Endothelial cell of umbilical vein (primary cell): Measurements from ENCODE around the gene PPP2R2D. TPM values are rescaled to one million over a fixed set of nuclear protein-coding genes. Genes with fewer than 3 reads are reported as not detected.

Experiments used
- BruUV-seq: library from RNA; stranded (reverse); fragments of 400-500 nt; replicated peaks from 2 replicates; lab custom pipeline; 2021; lab: Mats Ljungman, UMichigan
- CTCF ChIA-PET: fragments of 300-600, 350-600 bp; sonication (Branson Sonifier 250); formaldehyde crosslinking; loops from one replicate; lab custom pipeline; 2021; ENCODE audit warnings: antibody characterized with exemption, inconsistent platforms; lab: Charles Lee
- POLR2A ChIA-PET: fragments of 300-600, 350-600 bp; sonication (Branson Sonifier 250); formaldehyde crosslinking; loops from one replicate; lab custom pipeline; 2021; ENCODE audit warnings: antibody characterized with exemption, inconsistent platforms; lab: Charles Lee
- DNase-seq: peaks from one replicate; pipeline ENCODE4 v3.0.0-alpha.2; 2011; ENCODE audit warnings: low read depth, low spot score
- FAIRE-seq: peaks from 2 replicates; lab custom pipeline; 2011; peaks lifted over from hg19 to GRCh38; lab: Jason Lieb, UNC
- H2AFZ ChIP-seq: 2 replicates; pipeline ENCODE4 v1.6.0; 2012; ENCODE audit warnings: low read depth, low read length, control low read depth, inconsistent platforms
- H3K27ac ChIP-seq: 2 replicates; pipeline ENCODE4 v1.5.1; 2011; ENCODE audit warnings: low read depth, mild to moderate bottlenecking, control low read depth, low read length, moderate library complexity; ENCODE audit not compliant: insufficient read depth
- H3K27me3 ChIP-seq, 2 experiments: 2 replicates each; pipeline versions ENCODE4 v1.6.0 to v1.6.1; 2011; ENCODE audit warnings: low read length in 2 of 2, mixed read lengths in 1 of 2; ENCODE audit not compliant: control insufficient read depth in 2 of 2, insufficient read depth in 2 of 2
- H3K36me3 ChIP-seq, 2 experiments: 2 replicates in 1 of 2; 3 replicates in 1 of 2; pipeline ENCODE4 v1.5.1; 2011; ENCODE audit warnings: low read length in 2 of 2, mild to moderate bottlenecking in 1 of 2, moderate library complexity in 1 of 2; ENCODE audit not compliant: control insufficient read depth in 2 of 2, insufficient read depth in 2 of 2; ENCODE audit errors: extremely low read depth in 1 of 2
- H3K4me1 ChIP-seq: 3 replicates; pipeline ENCODE4 v1.5.1; 2011; ENCODE audit warnings: mild to moderate bottlenecking, low read length; ENCODE audit not compliant: control insufficient read depth, insufficient read depth; ENCODE audit errors: extremely low read depth
- H3K4me2 ChIP-seq: 2 replicates; pipeline ENCODE4 v1.6.1; 2011; ENCODE audit warnings: low read length, control low read depth, mixed read lengths; ENCODE audit not compliant: insufficient read depth
- H3K4me3 ChIP-seq, 3 experiments: fragments of 200-600 bp in 1 of 3; sonication (generic), shearing (Covaris generic) in 1 of 3; replicated peaks in 1 of 3; 2 replicates each; pipeline ENCODE4 v1.5.1; 2011 to 2016; ENCODE audit warnings: control low read depth in 3 of 3, low read length in 3 of 3, mild to moderate bottlenecking in 2 of 3, inconsistent platforms in 1 of 3, low read depth in 1 of 3, moderate library complexity in 1 of 3; ENCODE audit not compliant: insufficient read depth in 1 of 3
- H3K79me2 ChIP-seq: 2 replicates; pipeline ENCODE4 v1.6.0; 2012; ENCODE audit warnings: low read length, inconsistent platforms; ENCODE audit not compliant: control insufficient read depth, insufficient read depth
- H3K9ac ChIP-seq: replicated peaks from 2 replicates; pipeline ENCODE3; 2011; ENCODE audit warnings: low read length, control low read depth; ENCODE audit not compliant: insufficient read depth; ENCODE audit errors: extremely low read depth
- H3K9me1 ChIP-seq: replicated peaks from 3 replicates; pipeline ENCODE4 v1.6.0; 2011; ENCODE audit warnings: mild to moderate bottlenecking, low read length; ENCODE audit not compliant: control insufficient read depth, insufficient read depth; ENCODE audit errors: extremely low read depth
- H3K9me3 ChIP-seq: replicated peaks from 2 replicates; pipeline ENCODE4 v1.5.1; 2012; ENCODE audit warnings: low read length, inconsistent platforms; ENCODE audit not compliant: control insufficient read depth, insufficient read depth
- H4K20me1 ChIP-seq: replicated peaks from 2 replicates; pipeline ENCODE3; 2011; ENCODE audit warnings: mild to moderate bottlenecking, low read length; ENCODE audit not compliant: control insufficient read depth, insufficient read depth; ENCODE audit errors: extremely low read depth
- CTCF ChIP-seq, 2 donors: IDR thresholded peaks; 1 replicate in 1 of 2; 2 replicates in 1 of 2; pipeline ENCODE4 v1.5.1; 2011; ENCODE audit warnings: low read length in 2 of 2, mild to moderate bottlenecking in 2 of 2, moderate library complexity in 2 of 2, control low read depth in 1 of 2, inconsistent platforms in 1 of 2, low read depth in 1 of 2; ENCODE audit not compliant: insufficient read depth in 1 of 2; ENCODE audit errors: extremely low read depth in 1 of 2
- EZH2 ChIP-seq: IDR thresholded peaks from 2 replicates; pipeline ENCODE4 v1.6.1; 2012; ENCODE audit warnings: borderline replicate concordance, low read depth, mild to moderate bottlenecking, moderate library complexity, low read length, inconsistent platforms; ENCODE audit not compliant: severe bottlenecking
- FOS ChIP-seq: IDR thresholded peaks from 2 replicates; pipeline ENCODE4 v1.6.1; 2011; ENCODE audit warnings: mild to moderate bottlenecking, low read length, moderate library complexity, borderline replicate concordance; ENCODE audit not compliant: insufficient read depth
- GATA2 ChIP-seq: IDR thresholded peaks from 2 replicates; pipeline ENCODE4 v1.7.0; 2011; ENCODE audit warnings: low read depth, mild to moderate bottlenecking, moderate library complexity, mixed read lengths, low read length; ENCODE audit not compliant: insufficient read length, insufficient read depth
- JUN ChIP-seq: IDR thresholded peaks from 2 replicates; pipeline ENCODE4 v1.6.1; 2011; ENCODE audit warnings: borderline replicate concordance, low read depth; ENCODE audit not compliant: insufficient read length, insufficient read depth
- MAX ChIP-seq: IDR thresholded peaks from 2 replicates; pipeline ENCODE4 v1.6.1; 2011; ENCODE audit not compliant: insufficient read depth, insufficient read length
- MYC ChIP-seq: IDR thresholded peaks from one replicate; pipeline ENCODE4 v1.6.1; 2011; ENCODE audit warnings: mild to moderate bottlenecking, low read depth, low read length
- POLR2A ChIP-seq: IDR thresholded peaks from 2 replicates; pipeline ENCODE4 v1.6.1; 2012; ENCODE audit warnings: low read depth, mild to moderate bottlenecking, control low read depth, low read length
- POLR2AphosphoS5 ChIP-seq: IDR thresholded peaks from 2 replicates; pipeline ENCODE4 v1.6.1; 2012; ENCODE audit warnings: low read depth, mild to moderate bottlenecking, control low read depth, low read length, moderate library complexity; ENCODE audit not compliant: insufficient read depth
- dilution Hi-C: fragments of 300-500 bp; cut with MboI; formaldehyde crosslinking; loops from one replicate; pipeline ENCODE4 v1.15.0; 2019; ENCODE audit warnings: low sequenced_read_pairs; ENCODE audit not compliant: extremely low pct_ligation_motif_present
- intact Hi-C: fragments of 100-400 bp; cut with micrococcal nuclease; formaldehyde crosslinking; loops from one replicate; pipeline ENCODE4 v1.10.0; 2022
- polyA plus RNA-seq, 4 experiments: library from polyadenylated mRNA; depleted of rRNA in 3 of 4; stranded (reverse) in 3 of 4; unstranded in 1 of 4; fragments of >200 nt; gene quantifications; 2 replicates each; pipeline versions ENCODE4 v1.2.1 to v1.2.3, GENCODE V29; 2011 to 2012; ENCODE audit warnings: missing spikeins in 1 of 4
- total RNA-seq: library from RNA; stranded (reverse); gene quantifications from 2 replicates; pipeline ENCODE4 v1.2.3, GENCODE V29; 2021

PPP2R2D gene
- total and polyA plus RNA-seq, 2 donors (not counting 3 experiments of a cell fraction or from before 2014, with no cell fraction given): 29.9 to 36.3 TPM

GRCh38 chr10:131979336-131979735 is 78.5 kb downstream of the PPP2R2D start:
- no peaks in the 10 kb centered on the region for H3K9me3 ChIP-seq
- CTCF ChIA-PET: interaction anchor here (1.0 to 1.3 kb wide), 3 partner anchors 31 to 44 kb away, joined by 4 read pairs; no protein-coding TSS in a partner anchor
- no peak for DNase-seq
- no peaks in the 10 kb centered on the region for H3K36me3 ChIP-seq
- peak overlapping the region in 1 of 3 experiments; percentile 94 for H3K4me3 ChIP-seq
- no peak overlapping the region for H3K27ac ChIP-seq
- intact Hi-C loops (loop anchor here (1.0 kb wide), 2 partner anchors 31 to 94 kb away; no protein-coding TSS in a partner anchor), dilution Hi-C loops (no loop called here)
- no peaks in the 10 kb centered on the region for H3K9me1 ChIP-seq
- TF ChIP-seq EZH2 (no peak), MAX (no peak), JUN (no peak), FOS (no peak), POLR2AphosphoS5 (no peak), MYC (no peak), POLR2A (no peak), GATA2 (no peak), CTCF (IDR thresholded peaks at IDR 0.05; ENCODE audit: extremely low read depth in 1 of 2, insufficient read depth in 1 of 2, low read depth in 1 of 2, low read length in 2 of 2) (no peak)
- POLR2A ChIA-PET: interaction anchor here (1.0 kb wide), 1 partner anchor 32 kb away, joined by 3 read pairs; no protein-coding TSS in a partner anchor
- peak overlapping the region; percentile 99 for H3K4me2 ChIP-seq
- FAIRE-seq: peak; percentile 37
- H2AFZ ChIP-seq: no peak overlapping the region
- H3K27me3 ChIP-seq: no peaks in the 10 kb centered on the region
- H3K4me1 ChIP-seq: peaks cover 24% of the 10 kb centered on the region
- no TSS peak for BruUV-seq
- no peak overlapping the region for H3K9ac ChIP-seq
- H3K79me2 ChIP-seq: peaks cover 67% of the 10 kb centered on the region
- H4K20me1 ChIP-seq: no peaks in the 10 kb centered on the region
